CD8-positive, alpha-beta memory T cell (primary cell): ENCODE measurements around the gene RPL32. TPM values are rescaled to one million over a fixed set of nuclear protein-coding genes. Genes with fewer than 3 reads are reported as not detected.
"Not testable (repeated sequence)": the region's sequence is repeated elsewhere in the genome, so short reads cannot be mapped to it uniquely, and the experiment has no call there.

Experiments used
- CTCF ChIA-PET: fragments of 350-600 bp; sonication (Branson Sonifier 250); formaldehyde crosslinking; loops from one replicate; lab custom pipeline; 2021; ENCODE audit warnings: antibody characterized with exemption; lab: Charles Lee
- POLR2A ChIA-PET: fragments of 350-600 bp; sonication (Branson Sonifier 250); formaldehyde crosslinking; loops from one replicate; lab custom pipeline; 2021; ENCODE audit warnings: antibody characterized with exemption; lab: Charles Lee
- DNase-seq, 5 donors: peaks; one replicate each; pipeline versions ENCODE4 v3.0.0 to v3.0.0-alpha.2; 2020 to 2022; ENCODE audit warnings: mixed read lengths in 1 of 5
- H3K27ac ChIP-seq: one replicate; pipeline ENCODE4 v1.7.0; 2013; ENCODE audit warnings: low read depth, mild to moderate bottlenecking, low read length, moderate library complexity
- H3K27me3 ChIP-seq: 2 replicates; pipeline ENCODE4 v1.7.0; 2013; ENCODE audit warnings: low read length, mild to moderate bottlenecking; ENCODE audit not compliant: insufficient read depth, poor library complexity, severe bottlenecking
- H3K36me3 ChIP-seq: 2 replicates; pipeline ENCODE4 v1.7.0; 2013; ENCODE audit warnings: mild to moderate bottlenecking, low read length, moderate library complexity; ENCODE audit not compliant: insufficient read depth
- H3K4me1 ChIP-seq: 2 replicates; pipeline ENCODE4 v1.7.0; 2013; ENCODE audit warnings: mild to moderate bottlenecking, low read length, moderate library complexity; ENCODE audit not compliant: insufficient read depth
- H3K4me3 ChIP-seq: 2 replicates; pipeline ENCODE4 v1.7.0; 2013; ENCODE audit warnings: mild to moderate bottlenecking, low read length
- H3K9me3 ChIP-seq: 2 replicates; pipeline ENCODE4 v1.7.0; 2013; ENCODE audit warnings: mild to moderate bottlenecking, low read length
- H3K27ac Mint-ChIP-seq, 8 donors: one replicate each; pipeline ENCODE4 v1.8.0; 2020 to 2021; ENCODE audit warnings: mixed read lengths in 8 of 8, mild to moderate bottlenecking in 6 of 8, inconsistent platforms in 3 of 8, moderate library complexity in 3 of 8
- H3K27me3 Mint-ChIP-seq, 2 donors: one replicate each; pipeline ENCODE4 v1.8.0; 2020 to 2021; ENCODE audit warnings: mixed read lengths in 2 of 2, mild to moderate bottlenecking in 1 of 2, moderate library complexity in 1 of 2
- H3K36me3 Mint-ChIP-seq, 3 donors: one replicate each; pipeline ENCODE4 v1.8.0; 2020 to 2021; ENCODE audit warnings: mixed read lengths in 3 of 3, inconsistent platforms in 1 of 3, mild to moderate bottlenecking in 1 of 3
- H3K4me1 Mint-ChIP-seq, 3 donors: one replicate each; pipeline ENCODE4 v1.8.0; 2020 to 2021; ENCODE audit warnings: mixed read lengths in 3 of 3, inconsistent platforms in 1 of 3, mild to moderate bottlenecking in 1 of 3
- H3K4me3 Mint-ChIP-seq, 7 donors: one replicate each; pipeline ENCODE4 v1.8.0; 2020 to 2021; ENCODE audit warnings: mixed read lengths in 7 of 7, mild to moderate bottlenecking in 6 of 7, moderate library complexity in 4 of 7, inconsistent platforms in 2 of 7
- H3K9me3 Mint-ChIP-seq, 5 donors: one replicate each; pipeline ENCODE4 v1.8.0; 2020 to 2022; ENCODE audit warnings: mixed read lengths in 5 of 5, mild to moderate bottlenecking in 3 of 5, moderate library complexity in 2 of 5, inconsistent platforms in 1 of 5
- polyA plus RNA-seq: library from polyadenylated mRNA; unstranded; fragments of 300-500 nt; fragmentation: Illumina TruSeq; gene quantifications from one replicate; pipeline ENCODE4 v1.2.3, GENCODE V29; 2021
- total RNA-seq, 2 experiments: library from RNA; stranded (reverse); gene quantifications; one replicate each; pipeline ENCODE4 v1.2.3, GENCODE V29; 2021

Gene RPL32
- total and polyA plus RNA-seq, 3 experiments from 2014 or later, result 2,528 to 2,743 (median 2,642) TPM

DNA sequence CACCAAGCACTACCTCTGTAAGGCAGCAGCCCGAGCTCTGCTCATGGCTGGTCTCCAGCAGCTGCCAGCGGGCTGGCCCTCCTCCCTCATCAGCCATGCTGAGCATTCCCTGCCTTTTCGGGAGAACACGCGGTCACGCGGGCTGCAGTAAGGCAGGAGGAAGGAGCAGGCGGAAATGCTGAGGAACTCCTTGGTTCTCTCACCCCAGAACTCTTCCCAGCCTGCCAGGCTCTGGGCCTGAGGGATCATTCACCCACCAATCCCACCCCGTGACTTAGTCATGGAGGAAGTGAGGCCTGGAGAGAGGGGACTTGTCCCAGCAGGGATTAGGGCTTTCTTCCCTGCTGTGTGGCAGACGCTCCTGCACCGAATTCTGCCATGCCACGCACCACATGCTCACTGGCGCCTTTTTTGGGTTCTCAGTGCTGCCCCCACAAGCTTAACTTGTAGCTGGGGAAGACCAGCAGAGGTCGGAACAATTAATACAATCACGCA, 42.9 kb upstream of the RPL32 start:
- H3K27ac ChIP-seq, result no peak overlapping the region

DNA sequence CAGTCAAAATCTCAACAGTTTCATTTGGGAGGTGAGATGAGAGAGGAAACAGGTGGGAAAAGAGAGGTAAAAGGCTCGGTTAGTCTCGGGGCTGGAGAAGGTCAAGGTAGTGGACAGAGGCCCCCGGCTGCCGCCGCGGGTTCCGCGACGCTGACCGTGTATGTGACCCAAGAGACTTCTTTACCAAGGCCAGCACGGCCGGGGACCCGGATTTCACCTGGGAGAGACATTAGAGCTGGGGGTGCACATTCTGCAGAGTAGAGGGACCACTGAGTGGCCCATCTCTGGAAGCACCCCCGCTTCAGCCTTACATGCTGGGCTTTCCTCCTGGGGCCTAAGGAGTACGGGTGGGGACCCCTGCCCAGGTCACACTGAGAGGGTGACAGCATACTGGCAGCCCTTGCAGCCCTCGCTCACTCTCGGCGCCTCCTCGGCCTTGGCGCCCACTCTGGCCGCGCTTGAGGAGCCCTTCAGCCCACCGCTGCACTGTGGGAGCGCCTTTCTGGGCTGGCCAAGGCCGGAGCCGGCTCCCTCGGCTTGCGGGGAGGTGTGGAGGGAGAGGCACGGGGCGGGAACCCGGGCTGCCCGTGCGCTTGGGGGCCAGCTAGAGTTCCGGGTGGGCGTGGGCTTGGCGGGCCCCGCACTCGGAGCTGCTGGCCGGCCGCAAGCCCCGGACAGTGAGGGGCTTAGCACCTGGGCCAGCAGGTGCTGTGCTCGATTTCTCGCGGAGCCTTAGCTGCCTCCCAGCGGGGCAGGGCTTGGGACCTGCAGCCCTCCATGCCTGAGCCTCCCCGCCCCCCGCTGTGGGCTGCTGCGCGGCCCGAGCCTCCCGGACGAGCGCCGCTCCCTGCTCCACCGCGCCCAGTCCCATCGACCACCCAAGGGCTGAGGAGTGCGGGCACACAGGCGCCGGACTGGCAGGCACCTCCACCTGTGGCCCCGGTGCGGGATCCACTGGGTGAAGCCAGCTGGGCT, 41.3 kb upstream of the RPL32 start:
- no peak overlapping the region for H3K27ac ChIP-seq
- CTCF ChIA-PET, result no interaction called here
- peaks cover 16% of the 10 kb centered on the region for H3K4me1 ChIP-seq
- H3K4me3 Mint-ChIP-seq, result no peak overlapping the region
- no peak for DNase-seq
- no peaks in the 10 kb centered on the region for H3K9me3 Mint-ChIP-seq
- H3K36me3 ChIP-seq, result no peaks in the 10 kb centered on the region
- H3K27me3 ChIP-seq, result peaks cover 14% of the 10 kb centered on the region
- H3K4me1 Mint-ChIP-seq, result peaks cover 8 to 13% (median 11%) of the 10 kb centered on the region in 3 donors
- POLR2A ChIA-PET, result no interaction called here
- H3K27ac Mint-ChIP-seq, result no peak overlapping the region
- no peaks in the 10 kb centered on the region for H3K36me3 Mint-ChIP-seq
- H3K27me3 Mint-ChIP-seq, result peaks cover 10 to 25% of the 10 kb centered on the region in 2 donors
- no peak overlapping the region for H3K4me3 ChIP-seq
- H3K9me3 ChIP-seq, result no peaks in the 10 kb centered on the region

More for the DNA sequence above, 42.9 kb upstream of the RPL32 start:
- no peak for DNase-seq
- no peaks in the 10 kb centered on the region for H3K36me3 ChIP-seq
- no peak overlapping the region for H3K4me3 ChIP-seq
- H3K27me3 Mint-ChIP-seq, result peaks cover 10 to 30% of the 10 kb centered on the region in 2 donors
- H3K9me3 Mint-ChIP-seq, result no peaks in the 10 kb centered on the region
- no peaks in the 10 kb centered on the region for H3K36me3 Mint-ChIP-seq
- H3K27ac Mint-ChIP-seq, result no peak overlapping the region
- peaks cover 14% of the 10 kb centered on the region for H3K27me3 ChIP-seq
- no peaks in the 10 kb centered on the region for H3K9me3 ChIP-seq
- no peak overlapping the region for H3K4me3 Mint-ChIP-seq
- POLR2A ChIA-PET, result no interaction called here
- H3K4me1 ChIP-seq, result peaks cover 16% of the 10 kb centered on the region
- H3K4me1 Mint-ChIP-seq, result peaks cover 8 to 13% (median 11%) of the 10 kb centered on the region in 3 donors
- CTCF ChIA-PET, result interaction anchor here (1.7 kb wide), 1 partner anchor 97 kb away, joined by 6 read pairs; no protein-coding TSS in a partner anchor

DNA sequence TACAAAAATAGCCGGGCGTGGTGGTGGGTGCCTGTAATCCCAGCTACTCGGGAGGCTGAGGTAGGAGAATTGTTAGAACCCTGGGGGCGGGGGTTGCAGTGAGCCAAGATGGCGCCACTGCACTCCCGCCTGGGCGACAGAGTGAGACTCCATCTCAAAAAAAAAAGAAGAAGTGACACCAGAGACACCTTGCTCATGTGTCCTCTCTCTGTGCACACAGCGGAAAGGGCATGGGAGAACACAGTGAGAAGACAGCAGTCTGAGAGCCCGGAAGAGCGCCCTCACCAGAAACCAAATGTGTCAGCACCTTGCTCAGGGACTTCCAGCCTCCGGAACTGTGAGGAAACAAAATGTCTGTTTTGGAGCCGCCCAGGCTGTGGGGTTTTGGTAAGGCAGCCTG, 40.5 kb upstream of the RPL32 start:
- H3K9me3 Mint-ChIP-seq, H3K27ac ChIP-seq, H3K27ac Mint-ChIP-seq, H3K9me3 ChIP-seq, H3K36me3 Mint-ChIP-seq, H3K4me3 Mint-ChIP-seq, DNase-seq, CTCF ChIA-PET, POLR2A ChIA-PET, H3K36me3 ChIP-seq, H3K4me3 ChIP-seq: not testable (repeated sequence)
- H3K4me1 ChIP-seq, result peaks cover 15% of the 10 kb centered on the region
- Mint-ChIP-seq H3K27me3 (peaks cover 8 to 18% of the 10 kb centered on the region in 2 donors), H3K4me1 (peaks cover 8 to 12% (median 11%) of the 10 kb centered on the region in 3 donors)
- H3K27me3 ChIP-seq, result peaks cover 13% of the 10 kb centered on the region

DNA sequence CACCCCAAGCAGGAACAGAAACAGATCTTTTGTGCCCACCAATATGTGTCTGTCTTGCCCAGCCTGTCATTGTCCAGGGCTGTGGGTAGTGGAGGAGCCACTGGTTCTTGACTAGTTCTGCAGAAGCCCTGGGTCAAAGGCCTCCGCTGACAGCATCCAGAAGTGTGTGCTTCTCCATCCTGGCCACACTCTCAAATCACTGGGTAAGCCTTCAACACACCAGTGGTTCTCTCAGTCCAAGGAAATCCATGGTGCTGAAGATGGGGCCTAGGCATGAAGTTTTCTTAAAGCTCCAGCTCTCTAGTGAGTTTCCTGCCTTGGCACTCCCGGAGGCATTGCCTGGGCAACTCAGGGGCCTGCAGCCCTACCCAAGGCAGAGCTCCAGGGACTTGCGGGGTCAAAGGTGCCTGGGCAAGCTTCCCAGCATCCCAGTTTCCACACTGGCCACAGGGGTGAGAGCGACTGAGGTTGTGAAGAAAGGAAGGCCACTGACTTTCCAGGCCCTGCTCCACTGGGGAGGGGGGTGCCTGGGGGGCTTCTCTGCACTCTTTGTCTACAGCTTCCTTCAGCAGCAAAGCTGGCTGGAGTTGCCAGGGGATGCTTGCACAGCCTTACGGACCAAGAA, 37.9 kb upstream of the RPL32 start:
- Histone ChIP-seq H3K4me3 (no peak overlapping the region), H3K4me1 (no peaks in the 10 kb centered on the region), H3K36me3 (no peaks in the 10 kb centered on the region), H3K27ac (no peak overlapping the region), H3K27me3 (no peaks in the 10 kb centered on the region), H3K9me3 (no peaks in the 10 kb centered on the region)
- ChIA-PET POLR2A (no interaction called here), CTCF (interaction anchor here (0.6 to 0.7 kb wide), 2 partner anchors 9 to 13 kb away, joined by 3 read pairs; no protein-coding TSS in a partner anchor)
- no peaks in the 10 kb centered on the region for H3K4me1 Mint-ChIP-seq
- H3K9me3 Mint-ChIP-seq, result no peaks in the 10 kb centered on the region
- no peak overlapping the region for H3K4me3 Mint-ChIP-seq
- H3K27ac Mint-ChIP-seq, result no peak overlapping the region
- peaks cover 10 to 12% of the 10 kb centered on the region in 2 donors for H3K27me3 Mint-ChIP-seq
- H3K36me3 Mint-ChIP-seq, result no peaks in the 10 kb centered on the region
- DNase-seq, result no peak

DNA sequence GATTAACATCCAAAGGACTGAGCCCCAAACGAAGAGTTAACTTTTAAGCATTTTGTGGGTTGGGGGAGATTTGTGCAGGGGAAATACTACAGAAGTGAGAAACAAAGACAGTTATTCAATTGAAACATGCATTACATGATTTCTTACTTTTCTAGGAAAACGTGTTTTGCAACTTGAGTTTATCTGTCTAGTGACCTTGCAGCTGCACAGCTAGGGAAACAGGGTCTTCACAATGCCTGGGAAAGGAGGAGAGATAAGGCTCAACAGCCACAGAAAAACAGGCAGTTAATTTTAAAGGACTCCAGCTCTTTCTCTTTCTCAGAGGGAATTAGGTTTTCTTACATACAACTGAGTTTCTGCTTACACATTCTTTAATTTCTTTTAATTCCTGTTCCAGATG, 37.4 kb upstream of the RPL32 start:
- peaks cover 11 to 12% of the 10 kb centered on the region in 2 donors for H3K27me3 Mint-ChIP-seq
- CTCF ChIA-PET, DNase-seq, H3K4me3 ChIP-seq, H3K4me1 ChIP-seq, H3K4me1 Mint-ChIP-seq, H3K27me3 ChIP-seq, H3K36me3 ChIP-seq, H3K9me3 Mint-ChIP-seq, H3K4me3 Mint-ChIP-seq, POLR2A ChIA-PET, H3K27ac Mint-ChIP-seq, H3K9me3 ChIP-seq, H3K27ac ChIP-seq, H3K36me3 Mint-ChIP-seq: not testable (repeated sequence)

DNA sequence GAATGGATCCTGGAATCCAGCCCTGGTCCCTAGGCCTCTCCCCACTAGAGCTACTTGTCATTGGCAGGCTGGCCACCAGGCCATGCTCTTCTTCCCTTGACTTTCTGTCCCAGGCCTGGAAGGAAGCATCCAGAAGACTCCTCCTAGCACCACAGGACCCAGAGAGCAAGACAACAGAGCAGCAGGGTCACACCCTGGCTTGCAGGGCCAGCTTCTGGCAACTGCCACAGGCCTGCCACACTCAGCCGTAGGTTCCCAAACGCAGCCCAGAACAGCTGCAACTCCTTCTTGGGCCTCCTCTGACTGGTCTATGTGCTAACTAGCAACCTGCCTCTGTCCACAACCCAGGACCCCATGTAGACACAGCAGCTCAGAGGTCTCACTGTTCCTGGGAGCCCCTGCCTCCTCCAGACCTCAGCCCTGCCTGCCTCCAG, 36.8 kb upstream of the RPL32 start:
- no peaks in the 10 kb centered on the region for H3K9me3 Mint-ChIP-seq
- CTCF ChIA-PET, result interaction anchor here (0.9 to 1.9 kb wide), 2 partner anchors 9 to 14 kb away, joined by 3 to 6 read pairs; no protein-coding TSS in a partner anchor
- H3K27me3 Mint-ChIP-seq, result peaks cover 11 to 12% of the 10 kb centered on the region in 2 donors
- no peak for DNase-seq
- H3K36me3 Mint-ChIP-seq, result no peaks in the 10 kb centered on the region
- POLR2A ChIA-PET, result no interaction called here
- no peaks in the 10 kb centered on the region for H3K4me1 ChIP-seq
- H3K27ac ChIP-seq, result no peak overlapping the region
- no peak overlapping the region for H3K4me3 Mint-ChIP-seq
- no peaks in the 10 kb centered on the region for H3K36me3 ChIP-seq
- peak overlapping the region in 1 of 8 donors; percentile 85 for H3K27ac Mint-ChIP-seq
- no peaks in the 10 kb centered on the region for H3K4me1 Mint-ChIP-seq
- H3K27me3 ChIP-seq, result no peaks in the 10 kb centered on the region
- no peaks in the 10 kb centered on the region for H3K9me3 ChIP-seq
- no peak overlapping the region for H3K4me3 ChIP-seq

DNA sequence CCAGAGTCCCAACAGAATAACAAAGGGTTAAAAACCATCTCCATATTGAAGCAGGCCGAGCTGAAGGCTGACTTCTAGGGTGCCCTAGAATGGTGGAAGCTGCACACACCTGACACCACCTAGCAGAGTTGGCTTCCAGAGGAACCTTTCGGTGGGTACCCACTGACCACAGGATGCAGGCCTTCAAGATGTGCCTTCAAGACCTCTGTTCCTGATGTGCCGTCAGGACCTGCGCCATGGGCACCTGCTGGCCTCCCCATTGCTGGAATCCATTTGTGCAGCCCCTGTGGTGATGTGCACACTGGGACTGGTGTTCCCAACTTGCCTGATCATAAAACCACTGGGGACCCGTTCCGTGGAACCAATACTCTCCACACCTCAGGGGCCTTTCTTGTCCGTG, 35.7 kb upstream of the RPL32 start:
- no peaks in the 10 kb centered on the region for H3K36me3 ChIP-seq
- no peak overlapping the region for H3K4me3 Mint-ChIP-seq
- no peaks in the 10 kb centered on the region for H3K36me3 Mint-ChIP-seq
- H3K9me3 ChIP-seq, result no peaks in the 10 kb centered on the region
- ChIA-PET POLR2A (no interaction called here), CTCF (interaction anchor here (1.0 to 1.9 kb wide), 2 partner anchors 13 to 15 kb away, joined by 3 to 6 read pairs; no protein-coding TSS in a partner anchor)
- H3K27me3 Mint-ChIP-seq, result peaks cover 10 to 13% of the 10 kb centered on the region in 2 donors
- no peak for DNase-seq
- H3K27me3 ChIP-seq, result no peaks in the 10 kb centered on the region
- H3K4me1 ChIP-seq, result no peaks in the 10 kb centered on the region
- no peaks in the 10 kb centered on the region for H3K4me1 Mint-ChIP-seq
- H3K27ac Mint-ChIP-seq, result no peak overlapping the region
- no peak overlapping the region for H3K4me3 ChIP-seq
- no peaks in the 10 kb centered on the region for H3K9me3 Mint-ChIP-seq
- H3K27ac ChIP-seq, result peak overlapping the region; percentile 27
